Testis (tissue), 3 donors: Measurements from ENCODE around the gene LUC7L3. TPM values are rescaled to one million over a fixed set of nuclear protein-coding genes. Genes with fewer than 3 reads are reported as not detected.
"Not testable (repeated sequence)": the region's sequence is repeated elsewhere in the genome, so short reads cannot be mapped to it uniquely, and the experiment has no call there.

Experiments
- DNase-seq: peaks from one replicate; pipeline ENCODE4 v3.0.0-alpha.2; 2019
- H3K27ac ChIP-seq, 2 donors: fragments of 200-600 bp; sonication (generic); one replicate each; pipeline ENCODE4 v1.5.1; 2019
- H3K27me3 ChIP-seq: fragments of 200-600 bp; sonication (generic); one replicate; pipeline ENCODE4 v1.5.1; 2019
- H3K36me3 ChIP-seq: fragments of 200-600 bp; sonication (generic); one replicate; pipeline ENCODE4 v1.5.1; 2017; ENCODE audit warnings: low read depth; ENCODE audit errors: missing control alignments
- H3K4me1 ChIP-seq: fragments of 200-600 bp; sonication (generic); one replicate; pipeline ENCODE4 v1.5.1; 2019
- H3K4me3 ChIP-seq, 2 donors: fragments of 200-600 bp; sonication (generic); one replicate each; pipeline ENCODE4 v1.5.1; 2017 to 2019
- H3K9me3 ChIP-seq: fragments of 200-600 bp; sonication (generic); one replicate; pipeline ENCODE4 v1.5.1; 2017
- POLR2A ChIP-seq: fragments of 450-650 bp; IDR thresholded peaks from one replicate; pipeline ENCODE4 v1.6.1; 2017; ENCODE audit warnings: antibody characterized with exemption, mild to moderate bottlenecking, moderate library complexity
- WGBS, 2 donors: methylation state at CpG; one replicate each; pipeline ENCODE4 v1.1.5; 2018; 5-methylcytosine and 5-hydroxymethylcytosine counted together
- intact Hi-C: fragments of 100-400 bp; cut with DNase I; formaldehyde crosslinking; loops from one replicate; pipeline ENCODE4 v1.15.1; 2023; ENCODE audit warnings: low total_unique reads
- microRNA-seq, 2 donors: library from miRNA; unstranded; fragments of <30 nt; microRNA quantifications; one replicate each; pipeline ENCODE4, GENCODE V29; 2016; ENCODE audit warnings: borderline number of aligned reads in 2 of 2, borderline replicate concordance in 1 of 2
- polyA plus RNA-seq: library from polyadenylated mRNA; stranded (reverse); fragments of 350-450 nt; fragmentation: Illumina TruSeq; extraction: RNeasy Lipid Tissue Mini Kit (QIAGEN cat#74804); gene quantifications from one replicate; pipeline ENCODE4 v1.2.3, GENCODE V29; 2014; ENCODE audit warnings: low read depth, low replicate concordance; ENCODE audit not compliant: insufficient read depth
- small RNA-seq, 2 donors: library from RNA; depleted of rRNA; stranded (forward); fragments of <200 nt; gene quantifications; one replicate each; pipeline ENCODE3, GENCODE V24; 2016
- total RNA-seq, 2 donors: library from RNA; depleted of rRNA; stranded (reverse); fragments of >200 nt; gene quantifications; one replicate each; pipeline ENCODE4 v1.2.3, GENCODE V29; 2016
- TF ChIP-seq, protein P1 (sequence below), 3 experiments: fragments of 450-650 bp in 2 of 3; fragments of 200-600 bp in 1 of 3; sonication (generic) in 1 of 3; IDR thresholded peaks; one replicate each; pipeline ENCODE4 v1.5.1; 2016 to 2019; ENCODE audit warnings: antibody characterized with exemption in 3 of 3, mild to moderate bottlenecking in 2 of 3, moderate library complexity in 1 of 3

The LUC7L3 gene
- total and polyA plus RNA-seq, 3 donors from 2014 or later = 37.4 to 160 (median 115) TPM

DNA sequence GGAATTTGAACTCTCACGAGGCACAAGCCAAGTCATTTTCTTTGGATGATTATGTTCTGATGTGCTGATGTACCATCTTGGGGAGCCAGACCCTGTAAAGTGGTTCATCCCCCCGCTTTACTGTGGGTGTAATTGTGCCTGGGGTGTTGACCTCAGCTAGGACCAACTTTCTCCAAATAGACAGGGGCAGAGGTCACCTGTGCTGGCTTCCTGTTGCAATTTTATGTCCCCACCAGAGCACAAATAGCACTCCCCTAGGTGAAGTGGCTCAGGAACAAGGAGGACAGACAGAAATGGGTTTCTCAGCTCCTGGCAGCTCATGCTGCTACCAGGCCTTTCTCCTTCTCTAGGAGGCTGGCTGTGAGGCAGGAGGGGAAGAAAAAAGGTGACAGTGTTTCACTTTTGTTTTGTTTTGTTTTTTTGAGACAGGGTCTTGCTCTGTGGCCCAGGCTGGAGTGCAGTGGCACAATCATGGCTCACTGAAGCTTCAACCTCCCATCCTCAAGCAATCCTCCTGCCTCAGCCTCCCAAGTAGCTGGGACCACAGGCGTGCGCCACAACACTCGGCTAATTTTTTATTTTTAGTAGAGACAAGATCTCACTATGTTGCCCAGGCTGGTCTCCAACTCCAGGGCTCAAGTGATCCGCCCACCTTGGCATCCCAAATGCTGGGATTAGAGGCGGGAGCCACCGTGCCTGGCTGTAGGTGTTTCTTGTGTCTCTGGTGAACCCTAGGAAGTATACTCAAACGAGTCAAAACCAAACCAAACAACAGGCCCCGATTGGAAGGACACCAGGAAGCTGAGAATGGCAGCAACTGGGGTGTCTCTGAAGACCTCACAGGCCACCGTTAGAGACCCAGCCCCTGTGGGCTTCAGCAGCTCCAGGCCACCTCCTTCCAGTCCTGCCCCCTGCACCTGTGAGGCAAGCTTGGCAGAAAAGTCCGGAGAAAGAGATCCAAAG is 83.5 kb downstream of the LUC7L3 start:
- intact Hi-C loops = no loop called here
- H3K4me1 ChIP-seq = no peaks in the 10 kb centered on the region
- no peak for TF ChIP-seq POLR2A
- TF ChIP-seq, protein P1, sequence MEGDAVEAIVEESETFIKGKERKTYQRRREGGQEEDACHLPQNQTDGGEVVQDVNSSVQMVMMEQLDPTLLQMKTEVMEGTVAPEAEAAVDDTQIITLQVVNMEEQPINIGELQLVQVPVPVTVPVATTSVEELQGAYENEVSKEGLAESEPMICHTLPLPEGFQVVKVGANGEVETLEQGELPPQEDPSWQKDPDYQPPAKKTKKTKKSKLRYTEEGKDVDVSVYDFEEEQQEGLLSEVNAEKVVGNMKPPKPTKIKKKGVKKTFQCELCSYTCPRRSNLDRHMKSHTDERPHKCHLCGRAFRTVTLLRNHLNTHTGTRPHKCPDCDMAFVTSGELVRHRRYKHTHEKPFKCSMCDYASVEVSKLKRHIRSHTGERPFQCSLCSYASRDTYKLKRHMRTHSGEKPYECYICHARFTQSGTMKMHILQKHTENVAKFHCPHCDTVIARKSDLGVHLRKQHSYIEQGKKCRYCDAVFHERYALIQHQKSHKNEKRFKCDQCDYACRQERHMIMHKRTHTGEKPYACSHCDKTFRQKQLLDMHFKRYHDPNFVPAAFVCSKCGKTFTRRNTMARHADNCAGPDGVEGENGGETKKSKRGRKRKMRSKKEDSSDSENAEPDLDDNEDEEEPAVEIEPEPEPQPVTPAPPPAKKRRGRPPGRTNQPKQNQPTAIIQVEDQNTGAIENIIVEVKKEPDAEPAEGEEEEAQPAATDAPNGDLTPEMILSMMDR (IDR thresholded peaks at IDR 0.05) = no peak
- no peaks in the 10 kb centered on the region for H3K36me3 ChIP-seq
- no peaks in the 10 kb centered on the region for H3K9me3 ChIP-seq
- DNase-seq = no peak
- H3K27ac ChIP-seq = no peak overlapping the region
- H3K27me3 ChIP-seq = no peaks in the 10 kb centered on the region
- WGBS, 2 donors = 85 to 90% methylated on average over 12 of the region's 12 CpGs
- no peak overlapping the region for H3K4me3 ChIP-seq

DNA sequence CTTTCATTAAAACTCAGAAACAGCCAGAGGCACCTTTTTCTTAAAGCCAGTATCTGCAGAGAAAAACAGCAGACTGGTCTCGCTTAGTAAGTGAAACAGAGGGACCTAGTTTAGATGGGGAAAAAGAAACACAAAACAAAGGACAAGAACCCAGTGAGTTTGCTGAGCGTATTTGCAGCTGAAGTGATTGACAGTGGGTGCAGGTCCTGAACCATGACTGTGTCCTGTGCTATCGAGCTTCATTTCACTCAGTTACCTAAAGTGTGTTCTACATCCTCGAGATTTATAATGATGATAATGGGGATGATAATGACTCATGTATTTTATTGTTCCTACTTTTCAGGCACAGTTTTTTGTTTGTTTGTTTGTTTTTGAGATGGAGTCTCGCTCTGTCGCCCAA is 84.3 kb downstream of the LUC7L3 start:
- DNase-seq = no peak
- 80 to 89% methylated on average over 6 of the region's 6 CpGs for WGBS, 2 donors
- H3K27me3 ChIP-seq = no peaks in the 10 kb centered on the region
- H3K4me1 ChIP-seq = no peaks in the 10 kb centered on the region
- no peaks in the 10 kb centered on the region for H3K9me3 ChIP-seq
- intact Hi-C loops = no loop called here
- no peak overlapping the region for H3K4me3 ChIP-seq
- no peak overlapping the region for H3K27ac ChIP-seq
- TF ChIP-seq POLR2A = no peak
- TF ChIP-seq, protein P1 (IDR thresholded peaks at IDR 0.05) = no peak
- H3K36me3 ChIP-seq = no peaks in the 10 kb centered on the region

DNA sequence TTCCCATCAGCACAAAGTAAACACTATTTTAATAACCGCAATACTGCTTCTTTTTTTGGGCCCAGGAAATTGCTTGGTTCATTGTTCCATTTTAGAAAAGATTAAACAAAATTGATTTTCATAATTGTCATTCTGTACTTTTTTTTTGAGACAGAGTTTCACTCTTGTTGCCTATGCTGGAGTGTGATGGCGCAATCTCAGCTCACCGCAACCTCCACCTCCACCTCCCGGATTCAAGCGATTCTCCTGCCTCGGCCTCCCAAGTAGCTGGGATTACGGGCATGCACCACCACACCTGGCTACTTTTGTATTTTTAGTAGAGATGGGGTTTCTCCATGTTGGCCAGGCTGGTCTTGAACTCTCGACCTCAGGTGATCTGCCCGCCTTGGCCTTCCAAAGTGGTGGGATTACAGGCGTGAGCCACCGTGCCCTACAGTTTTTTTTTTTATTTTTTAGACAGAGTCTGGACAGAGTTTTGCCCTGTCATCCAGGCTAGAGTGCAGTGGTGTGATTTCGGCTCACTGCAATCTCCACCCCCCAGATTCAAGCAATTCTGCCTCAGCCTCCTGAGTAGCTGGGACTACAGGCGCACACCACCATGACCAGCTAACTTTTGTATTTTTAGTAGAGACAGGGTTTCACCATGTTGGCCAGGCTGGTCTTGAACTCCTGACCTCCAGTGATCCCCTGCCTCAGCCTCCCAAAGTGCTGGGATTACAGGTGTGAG is 85.5 kb downstream of the LUC7L3 start:
- H3K4me1 ChIP-seq, H3K4me3 ChIP-seq, H3K27ac ChIP-seq, H3K27me3 ChIP-seq, H3K36me3 ChIP-seq, intact Hi-C loops, H3K9me3 ChIP-seq, DNase-seq: not testable (repeated sequence)
- 92 to 96% methylated on average over 13 of the region's 13 CpGs for whole genome bisulfite sequencing, 2 donors

DNA sequence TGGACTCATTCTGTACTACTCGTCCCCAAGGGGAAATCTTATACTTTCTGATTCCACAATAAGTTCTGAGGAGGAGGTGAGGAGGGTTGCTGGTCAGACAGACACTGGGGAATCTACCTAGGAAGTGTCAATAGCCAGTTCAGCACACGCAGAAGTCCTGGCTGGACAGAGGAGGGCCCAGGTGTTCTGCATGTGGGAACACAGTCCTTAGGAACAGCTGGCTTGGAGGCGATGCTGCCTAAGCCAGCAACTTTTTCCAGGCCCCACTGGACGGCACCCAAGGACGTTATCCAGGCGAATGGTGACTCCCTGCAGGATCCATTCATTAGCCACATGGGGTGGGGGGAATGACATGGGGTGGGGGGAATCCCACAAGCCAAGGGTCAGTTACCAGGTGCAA is 86.1 kb downstream of the LUC7L3 start:
- Histone ChIP-seq H3K4me3 (no peak overlapping the region), H3K27ac (no peak overlapping the region), H3K4me1 (peaks cover 3% of the 10 kb centered on the region), H3K9me3 (no peaks in the 10 kb centered on the region), H3K36me3 (no peaks in the 10 kb centered on the region), H3K27me3 (no peaks in the 10 kb centered on the region)
- TF ChIP-seq, protein P1 (IDR thresholded peaks at IDR 0.05) = no peak
- no peak for TF ChIP-seq POLR2A
- 68 to 85% methylated on average over 2 to 6 of the region's 6 CpGs for WGBS, 2 donors
- intact Hi-C loops = no loop called here
- DNase-seq = peak; percentile 40

Small RNAs within 50 kb of the gene (microRNA-seq; reads per million reads assigned to microRNA genes)
- gene MIR8059 = 0 reads per million in 2 donors

Small RNAs within 50 kb of the gene (small RNA-seq; reads per million reads assigned to genes)
- 0 reads per million in 2 donors for gene AC005921.1
- 0 reads per million in 2 donors for gene MIR8059
- gene RF00019 = 0 reads per million in 2 donors

Other genes with a start within 250 kb of the LUC7L3 start
- 10 to 100 TPM; 35.7 to 38.0 TPM for gene RSAD1, start 240.7 kb upstream of the LUC7L3 start, total RNA-seq
- 25.3 TPM for gene RSAD1, start 240.7 kb upstream of the LUC7L3 start, polyA plus RNA-seq
- gene MYCBPAP, start 211.2 kb upstream of the LUC7L3 start, total RNA-seq = 10 to 100 TPM; 75.9 to 91.7 TPM
- 315 TPM for gene MYCBPAP, start 211.2 kb upstream of the LUC7L3 start, polyA plus RNA-seq
- 1 to 10 TPM; 4.9 to 6.3 TPM for gene EPN3, start 186.9 kb upstream of the LUC7L3 start, total RNA-seq
- 6.3 TPM for gene EPN3, start 186.9 kb upstream of the LUC7L3 start, polyA plus RNA-seq
- 100 to 1,000 TPM; 207 to 338 TPM for gene SPATA20, start 172.4 kb upstream of the LUC7L3 start, total RNA-seq
- 264 TPM for gene SPATA20, start 172.4 kb upstream of the LUC7L3 start, polyA plus RNA-seq
- gene CACNA1G, start 158.9 kb upstream of the LUC7L3 start, total RNA-seq = 1 to 10 TPM; 1.3 to 1.7 TPM
- gene CACNA1G, start 158.9 kb upstream of the LUC7L3 start, polyA plus RNA-seq = 1.7 TPM
- gene ABCC3, start 84.7 kb upstream of the LUC7L3 start, total RNA-seq = 10 to 100 TPM in 1 of 2 donors, 1 to 10 TPM in 1; 10.0 to 12.1 TPM
- gene ABCC3, start 84.7 kb upstream of the LUC7L3 start, polyA plus RNA-seq = 15.4 TPM
- gene ANKRD40, start 11.7 kb upstream of the LUC7L3 start, total RNA-seq = 10 to 100 TPM; 24.3 to 31.7 TPM
- gene ANKRD40, start 11.7 kb upstream of the LUC7L3 start, polyA plus RNA-seq = 24.7 TPM
- gene ANKRD40CL, start 47.9 kb downstream of the LUC7L3 start, total RNA-seq = not detected
- not detected for gene ANKRD40CL, start 47.9 kb downstream of the LUC7L3 start, polyA plus RNA-seq
- gene WFIKKN2, start 116.0 kb downstream of the LUC7L3 start, total RNA-seq = 1 to 10 TPM; 3.7 to 7.3 TPM
- 6.8 TPM for gene WFIKKN2, start 116.0 kb downstream of the LUC7L3 start, polyA plus RNA-seq
- 10 to 100 TPM; 18.4 to 26.1 TPM for gene TOB1, start 146.8 kb downstream of the LUC7L3 start, total RNA-seq
- gene TOB1, start 146.8 kb downstream of the LUC7L3 start, polyA plus RNA-seq = 42.8 TPM